K562 (cell line): Measurements from ENCODE around the gene HPCAL1. TPM values are rescaled to one million over a fixed set of nuclear protein-coding genes. Genes with fewer than 3 reads are reported as not detected.

ENCODE experiments used
- ATAC-seq: fragments of 200-7000 bp; cut with Tn5 transposase; 3 replicates; pipeline ENCODE4 v1.9.1; 2020; ENCODE audit warnings: moderate library complexity
- BruUV-seq: library from RNA; stranded (reverse); fragments of 400-500 nt; replicated peaks from 2 replicates; lab custom pipeline; 2021; lab: Mats Ljungman, UMichigan
- CTCF ChIA-PET: fragments of 300-600 bp; formaldehyde crosslinking; extraction: SDS; loops from one replicate; lab custom pipeline; 2021; ENCODE audit warnings: low intra/inter-chr PET ratio; lab: Yijun Ruan, JAX
- POLR2A ChIA-PET: fragments of 300-600, 350-650 bp; sonication (Branson Sonifier 250); formaldehyde crosslinking; extraction: SDS; loops from one replicate; lab custom pipeline; 2021; ENCODE audit warnings: antibody characterized with exemption, inconsistent platforms; lab: Yijun Ruan, JAX
- DNase-seq, 4 experiments: peaks; one replicate each; pipeline versions ENCODE4 v3.0.0 to v3.0.0-alpha.2; 2011 to 2018; ENCODE audit warnings: low spot score in 3 of 4, mixed read lengths in 3 of 4; ENCODE audit errors: extremely low read depth in 1 of 4
- FAIRE-seq: peaks from 2 replicates; lab custom pipeline; 2011; peaks lifted over from hg19 to GRCh38; lab: Jason Lieb, UNC
- H2AFZ ChIP-seq: 2 replicates; pipeline ENCODE4 v1.6.0; 2011; ENCODE audit warnings: low read depth, low read length, control low read depth, inconsistent platforms
- H3K27ac ChIP-seq: fragments of 200-600 bp; 3 replicates; pipeline ENCODE4 v1.8.0; 2011; ENCODE audit warnings: low read depth, mild to moderate bottlenecking, control low read depth, inconsistent platforms, low read length, moderate library complexity, mixed read lengths; ENCODE audit errors: extremely low read depth
- H3K27me3 ChIP-seq, 2 experiments: fragments of 300-600 bp in 1 of 2; 2 replicates in 1 of 2; 3 replicates in 1 of 2; pipeline versions ENCODE4 v1.6.0 to v1.8.0; 2011; ENCODE audit warnings: inconsistent platforms in 2 of 2, low read length in 2 of 2, mild to moderate bottlenecking in 1 of 2, mixed read lengths in 1 of 2, moderate library complexity in 1 of 2; ENCODE audit not compliant: control insufficient read depth in 2 of 2, insufficient read depth in 2 of 2
- H3K36me3 ChIP-seq: fragments of 300-600 bp; 3 replicates; pipeline ENCODE4 v1.8.0; 2011; ENCODE audit warnings: mild to moderate bottlenecking, low read length, inconsistent platforms; ENCODE audit not compliant: control insufficient read depth, insufficient read depth
- H3K4me1 ChIP-seq, 2 experiments: fragments of 200-600 bp in 1 of 2; replicated peaks in 1 of 2; 2 replicates in 1 of 2; 3 replicates in 1 of 2; pipeline versions ENCODE4 v1.5.1 to v1.8.0; 2011; ENCODE audit warnings: inconsistent platforms in 2 of 2, low read length in 2 of 2, mild to moderate bottlenecking in 1 of 2, mixed read lengths in 1 of 2, moderate library complexity in 1 of 2; ENCODE audit not compliant: control insufficient read depth in 2 of 2, insufficient read depth in 2 of 2
- H3K4me2 ChIP-seq: 2 replicates; pipeline ENCODE4 v1.6.1; 2011; ENCODE audit warnings: low read length, control low read depth, inconsistent platforms, mixed read lengths; ENCODE audit not compliant: insufficient read depth
- H3K4me3 ChIP-seq: fragments of 200-600 bp; sonication (generic), shearing (Covaris generic); 2 replicates; pipeline ENCODE4 v1.5.1; 2016; ENCODE audit warnings: control low read depth, inconsistent platforms
- H3K79me2 ChIP-seq: fragments of 200-600 bp; 3 replicates; pipeline ENCODE4 v1.8.0; 2011; ENCODE audit warnings: low read length, inconsistent platforms; ENCODE audit not compliant: control insufficient read depth, insufficient read depth
- H3K9ac ChIP-seq, 2 experiments: 2 replicates each; pipeline versions ENCODE4 v1.6.0 to v1.6.1; 2011; ENCODE audit warnings: low read depth in 2 of 2, low read length in 2 of 2, control low read depth in 1 of 2, inconsistent platforms in 1 of 2, mild to moderate bottlenecking in 1 of 2, mixed read lengths in 1 of 2; ENCODE audit not compliant: insufficient read depth in 1 of 2
- H3K9me1 ChIP-seq: one replicate; pipeline ENCODE4 v1.6.0; 2011; ENCODE audit warnings: inconsistent platforms, mild to moderate bottlenecking, low read length, moderate library complexity; ENCODE audit not compliant: control insufficient read depth, insufficient read depth
- H3K9me3 ChIP-seq: replicated peaks from 2 replicates; pipeline ENCODE4 v1.5.1; 2011; ENCODE audit warnings: low read depth, low read length, inconsistent platforms; ENCODE audit not compliant: control insufficient read depth, insufficient read depth
- H4K20me1 ChIP-seq: replicated peaks from 2 replicates; pipeline ENCODE4 v1.6.1; 2011; ENCODE audit warnings: low read length, inconsistent platforms, mixed read lengths; ENCODE audit not compliant: control insufficient read depth, insufficient read depth
- BCLAF1 ChIP-seq, 2 experiments: fragments of 450-650 bp in 1 of 2; IDR thresholded peaks; 2 replicates each; pipeline ENCODE4 v1.6.1; 2011 to 2017; ENCODE audit warnings: low read depth in 2 of 2, antibody characterized with exemption in 1 of 2, borderline replicate concordance in 1 of 2, low read length in 1 of 2, mild to moderate bottlenecking in 1 of 2, mixed read lengths in 1 of 2; ENCODE audit not compliant: control insufficient read depth in 1 of 2
- BCOR ChIP-seq: fragments of 450-650 bp; IDR thresholded peaks from 2 replicates; pipeline ENCODE4 v1.6.1; 2016
- CHD2 ChIP-seq: IDR thresholded peaks from 2 replicates; pipeline ENCODE4 v1.6.1; 2011; ENCODE audit warnings: low read depth, low read length
- CREBBP ChIP-seq: IDR thresholded peaks from one replicate; pipeline ENCODE4 v1.6.1; 2012; ENCODE audit warnings: low read depth, mild to moderate bottlenecking, control low read depth, inconsistent platforms, low read length
- FOXA3 ChIP-seq, 2 experiments: fragments of 450-650 bp in 1 of 2; sonication (generic) in 1 of 2; formaldehyde crosslinking; IDR thresholded peaks in 1 of 2; conservative IDR thresholded peaks in 1 of 2; 2 replicates each; pipeline versions ENCODE4 v1.4.0 to v1.8.0; 2020 to 2022; ENCODE audit warnings: mild to moderate bottlenecking in 2 of 2, missing genetic modification reagents in 1 of 2
- MLX ChIP-seq, 2 experiments: fragments of 450-650 bp in 1 of 2; sonication (generic) in 1 of 2; formaldehyde crosslinking; conservative IDR thresholded peaks; 2 replicates each; pipeline versions ENCODE4 v1.4.0 to v1.8.1; 2020 to 2022; ENCODE audit warnings: mild to moderate bottlenecking in 1 of 2, missing genetic modification reagents in 1 of 2
- RBFOX2 ChIP-seq: fragments of 200-400 bp; formaldehyde crosslinking; IDR thresholded peaks from 2 replicates; pipeline ENCODE4 v1.6.1; 2017; ENCODE audit warnings: low read depth, mild to moderate bottlenecking, low read length, moderate library complexity
- SIRT6 ChIP-seq: IDR thresholded peaks from one replicate; pipeline ENCODE4 v1.6.1; 2012; ENCODE audit warnings: low read depth, mild to moderate bottlenecking, control low read depth, inconsistent platforms, low read length, moderate library complexity
- SNRNP70 ChIP-seq: fragments of 200-400 bp; formaldehyde crosslinking; optimal IDR thresholded peaks from 2 replicates; pipeline ENCODE3; 2017; ENCODE audit warnings: low read depth, low read length
- SRSF7 ChIP-seq: fragments of 200-400 bp; formaldehyde crosslinking; optimal IDR thresholded peaks from 2 replicates; pipeline ENCODE3; 2017; ENCODE audit warnings: mild to moderate bottlenecking, low read depth, low read length
- ZBTB2 ChIP-seq: fragments of 450-650 bp; IDR thresholded peaks from 2 replicates; pipeline ENCODE4 v1.6.1; 2016; ENCODE audit warnings: antibody characterized with exemption
- WGBS: fragments of 100-300 bp; shearing (Covaris generic); methylation state at CpG from one replicate; pipeline ENCODE4 v1.1.6; 2016; ENCODE audit warnings: low coverage, mixed read lengths; ENCODE audit not compliant: insufficient coverage; ENCODE audit errors: missing lambda C conversion rate; 5-methylcytosine and 5-hydroxymethylcytosine counted together
- in situ Hi-C: fragments of 300-500 bp; cut with MboI; formaldehyde crosslinking; loops from 4 replicates; pipeline ENCODE4 v1.15.0; 2018; ENCODE audit warnings: inconsistent platforms, mixed read lengths
- intact Hi-C: fragments of 100-400 bp; cut with micrococcal nuclease; formaldehyde crosslinking; loops from 2 replicates; pipeline ENCODE4 v1.14.2; 2022
- polyA plus RNA-seq, 8 experiments: library from polyadenylated mRNA; depleted of rRNA in 4 of 8; stranded (reverse) in 5 of 8; unstranded in 3 of 8; fragments of >200 nt; fragmentation: Nextera tagmentation in 2 of 8; fragmentation: Illumina TruSeq in 1 of 8; extraction: Ambion mirVana in 2 of 8; extraction: Trizol in 1 of 8; gene quantifications; 2 replicates each; pipeline versions ENCODE4 v1.2.1 to v1.2.3, GENCODE V29; 2011 to 2014; ENCODE audit warnings: inconsistent platforms in 1 of 8, missing spikeins in 1 of 8
- total RNA-seq, 7 experiments: library from RNA; depleted of rRNA in 6 of 7; stranded (reverse); fragments of >200 nt in 6 of 7; fragmentation: Illumina TruSeq in 2 of 7; extraction: Trizol in 2 of 7; gene quantifications; 2 replicates each; pipeline versions ENCODE4 v1.2.1 to v1.2.3, GENCODE V29; 2011 to 2021; ENCODE audit warnings: low replicate concordance in 1 of 7
- TF ChIP-seq, protein P1 (sequence below): fragments of 450-650 bp; formaldehyde crosslinking; conservative IDR thresholded peaks from 2 replicates; pipeline ENCODE4 v1.4.0; 2022; ENCODE audit warnings: mild to moderate bottlenecking, missing genetic modification characterization

Gene HPCAL1
- total and polyA plus RNA-seq, 9 of the 15 experiments (the other 6 are each of a cell fraction or from before 2014, with no cell fraction given): 2.7 to 65.5 (median 23.9) TPM

GRCh38 chr2:10406491-10407188 is 103.9 kb downstream of the HPCAL1 start:
- ChIA-PET POLR2A (interaction anchor here (0.7 to 1.6 kb wide), 2 partner anchors 11 to 15 kb away, joined by 3 read pairs; no protein-coding TSS in a partner anchor), CTCF (no interaction called here)
- intact Hi-C loops (no loop called here), in situ Hi-C loops (loop anchor here (25.0 kb wide), 1 partner anchor 144 kb away; no protein-coding TSS in a partner anchor)
- WGBS: 90% methylated on average over 15 of the region's 18 CpGs
- H3K4me2 ChIP-seq: no peak overlapping the region
- ATAC-seq: no peak
- H3K27me3 ChIP-seq: no peaks in the 10 kb centered on the region
- H2AFZ ChIP-seq: no peak overlapping the region
- no peaks in the 10 kb centered on the region for H3K9me3 ChIP-seq
- H3K36me3 ChIP-seq: peaks cover 8% of the 10 kb centered on the region; the same call in 1 of the 3 replicates
- H3K79me2 ChIP-seq: no peaks in the 10 kb centered on the region; the same call in 2 of the 3 replicates
- peaks cover 17 to 32% of the 10 kb centered on the region in 2 experiments; a peak in 4 of 5 replicates for H3K4me1 ChIP-seq
- no peak overlapping the region for H3K27ac ChIP-seq
- no peak for FAIRE-seq
- no peak for DNase-seq
- no peak overlapping the region for H3K4me3 ChIP-seq
- H3K9me1 ChIP-seq: no peaks in the 10 kb centered on the region
- H4K20me1 ChIP-seq: no peaks in the 10 kb centered on the region
- no TSS peak for BruUV-seq
- H3K9ac ChIP-seq: peak overlapping the region in 1 of 2 experiments; percentile 47; a peak in 1 of 4 replicates
- TF ChIP-seq MLX (CRISPR knock-in tag; conservative IDR thresholded peaks at IDR 0.05) (no peak), FOXA3 (CRISPR knock-in tag; conservative IDR thresholded peaks at IDR 0.05 in 1 of 2, IDR thresholded peaks at IDR 0.05 in 1 of 2) (no peak), SIRT6 (no peak), RBFOX2 (no peak), BCOR (no peak), ZBTB2 (no peak), CREBBP (no peak), BCLAF1 (IDR thresholded peaks at IDR 0.05; ENCODE audit: borderline replicate concordance in 1 of 2, control insufficient read depth in 1 of 2, low read depth in 2 of 2, low read length in 1 of 2) (no peak), CHD2 (no peak), SRSF7 (no peak), SNRNP70 (no peak)
- TF ChIP-seq, protein P1, sequence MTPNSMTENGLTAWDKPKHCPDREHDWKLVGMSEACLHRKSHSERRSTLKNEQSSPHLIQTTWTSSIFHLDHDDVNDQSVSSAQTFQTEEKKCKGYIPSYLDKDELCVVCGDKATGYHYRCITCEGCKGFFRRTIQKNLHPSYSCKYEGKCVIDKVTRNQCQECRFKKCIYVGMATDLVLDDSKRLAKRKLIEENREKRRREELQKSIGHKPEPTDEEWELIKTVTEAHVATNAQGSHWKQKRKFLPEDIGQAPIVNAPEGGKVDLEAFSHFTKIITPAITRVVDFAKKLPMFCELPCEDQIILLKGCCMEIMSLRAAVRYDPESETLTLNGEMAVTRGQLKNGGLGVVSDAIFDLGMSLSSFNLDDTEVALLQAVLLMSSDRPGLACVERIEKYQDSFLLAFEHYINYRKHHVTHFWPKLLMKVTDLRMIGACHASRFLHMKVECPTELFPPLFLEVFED (CRISPR knock-in tag): no peak
